KMS-11 (cell line): ENCODE measurements around the gene LSM14B.

ENCODE experiments used
- H2AFZ ChIP-seq: fragments of 200-600 bp; sonication (generic); 2 replicates; pipeline ENCODE4 v1.6.1; 2016; ENCODE audit warnings: antibody characterized with exemption, mixed run types, low read depth
- H3K27ac ChIP-seq: fragments of 200-600 bp; sonication (generic); 2 replicates; pipeline ENCODE4 v1.6.1; 2016; ENCODE audit warnings: mild to moderate bottlenecking, mixed run types
- H3K27me3 ChIP-seq: fragments of 200-600 bp; sonication (generic); 2 replicates; pipeline ENCODE4 v1.6.1; 2017; ENCODE audit warnings: mild to moderate bottlenecking, low read depth, mixed run types, moderate library complexity; ENCODE audit not compliant: insufficient read depth
- H3K36me3 ChIP-seq: fragments of 200-600 bp; sonication (generic); 2 replicates; pipeline ENCODE4 v1.6.1; 2017; ENCODE audit warnings: mild to moderate bottlenecking, mixed run types; ENCODE audit not compliant: insufficient read depth
- H3K4me1 ChIP-seq: fragments of 200-600 bp; sonication (generic); 2 replicates; pipeline ENCODE4 v1.6.1; 2016; ENCODE audit warnings: mild to moderate bottlenecking, low read depth, mixed run types; ENCODE audit not compliant: poor library complexity, severe bottlenecking
- H3K4me2 ChIP-seq: fragments of 200-600 bp; sonication (generic); 2 replicates; pipeline ENCODE4 v1.7.0; 2016; ENCODE audit warnings: mild to moderate bottlenecking, mixed run types
- H3K4me3 ChIP-seq: fragments of 200-600 bp; sonication (generic); IDR thresholded peaks from 2 replicates; pipeline ENCODE4 v1.6.1; 2017; ENCODE audit warnings: low read depth, low read length, mixed read lengths; ENCODE audit not compliant: insufficient read depth
- H3K79me2 ChIP-seq: fragments of 200-600 bp; sonication (generic); 2 replicates; pipeline ENCODE4 v1.6.1; 2016; ENCODE audit warnings: low read depth, mixed run types; ENCODE audit not compliant: insufficient read depth
- H3K9ac ChIP-seq: fragments of 200-600 bp; sonication (generic); 2 replicates; pipeline ENCODE4 v1.6.1; 2016; ENCODE audit warnings: mild to moderate bottlenecking, mixed run types
- H4K20me1 ChIP-seq: fragments of 200-600 bp; sonication (generic); 2 replicates; pipeline ENCODE4 v1.6.1; 2016; ENCODE audit warnings: mild to moderate bottlenecking, mixed run types; ENCODE audit not compliant: insufficient read depth
- TF ChIP-seq, protein P1 (sequence below): fragments of 200-600 bp; sonication (generic); conservative IDR thresholded peaks from 2 replicates; pipeline ENCODE4 v1.6.1; 2017; ENCODE audit warnings: low read depth, mild to moderate bottlenecking, antibody characterized with exemption, low read length, moderate library complexity, mixed read lengths

LSM14B gene

DNA sequence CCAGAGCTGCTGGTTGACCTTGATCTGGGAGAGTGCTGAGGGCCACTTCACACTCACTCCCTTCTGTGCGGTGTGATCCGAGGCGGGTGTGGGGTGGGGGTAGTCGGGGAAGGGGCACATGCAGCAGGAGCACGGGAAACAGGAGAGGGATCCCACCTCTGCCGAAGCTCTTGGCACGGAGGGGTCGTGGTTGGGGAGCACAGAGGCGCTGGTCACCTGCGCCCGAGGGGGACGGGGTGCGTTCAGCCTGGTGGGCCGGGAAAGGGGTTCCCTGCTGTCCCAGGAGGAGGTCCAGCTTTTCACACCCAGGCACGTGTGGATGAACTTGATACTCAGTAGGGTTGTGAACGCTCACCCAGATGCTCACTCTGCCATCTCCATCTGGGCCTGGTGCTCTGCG lies 38.6 kb downstream of the LSM14B start:
- Histone ChIP-seq H3K9ac (no peak overlapping the region), H3K4me3 (no peak overlapping the region), H3K27me3 (no peaks in the 10 kb centered on the region), H3K4me2 (no peak overlapping the region), H3K27ac (no peak overlapping the region), H3K4me1 (no peaks in the 10 kb centered on the region), H3K79me2 (no peaks in the 10 kb centered on the region; the same call in 1 of the 2 replicates), H2AFZ (no peak overlapping the region), H3K36me3 (no peaks in the 10 kb centered on the region), H4K20me1 (no peaks in the 10 kb centered on the region)
- TF ChIP-seq, protein P1, sequence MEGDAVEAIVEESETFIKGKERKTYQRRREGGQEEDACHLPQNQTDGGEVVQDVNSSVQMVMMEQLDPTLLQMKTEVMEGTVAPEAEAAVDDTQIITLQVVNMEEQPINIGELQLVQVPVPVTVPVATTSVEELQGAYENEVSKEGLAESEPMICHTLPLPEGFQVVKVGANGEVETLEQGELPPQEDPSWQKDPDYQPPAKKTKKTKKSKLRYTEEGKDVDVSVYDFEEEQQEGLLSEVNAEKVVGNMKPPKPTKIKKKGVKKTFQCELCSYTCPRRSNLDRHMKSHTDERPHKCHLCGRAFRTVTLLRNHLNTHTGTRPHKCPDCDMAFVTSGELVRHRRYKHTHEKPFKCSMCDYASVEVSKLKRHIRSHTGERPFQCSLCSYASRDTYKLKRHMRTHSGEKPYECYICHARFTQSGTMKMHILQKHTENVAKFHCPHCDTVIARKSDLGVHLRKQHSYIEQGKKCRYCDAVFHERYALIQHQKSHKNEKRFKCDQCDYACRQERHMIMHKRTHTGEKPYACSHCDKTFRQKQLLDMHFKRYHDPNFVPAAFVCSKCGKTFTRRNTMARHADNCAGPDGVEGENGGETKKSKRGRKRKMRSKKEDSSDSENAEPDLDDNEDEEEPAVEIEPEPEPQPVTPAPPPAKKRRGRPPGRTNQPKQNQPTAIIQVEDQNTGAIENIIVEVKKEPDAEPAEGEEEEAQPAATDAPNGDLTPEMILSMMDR = no peak

DNA sequence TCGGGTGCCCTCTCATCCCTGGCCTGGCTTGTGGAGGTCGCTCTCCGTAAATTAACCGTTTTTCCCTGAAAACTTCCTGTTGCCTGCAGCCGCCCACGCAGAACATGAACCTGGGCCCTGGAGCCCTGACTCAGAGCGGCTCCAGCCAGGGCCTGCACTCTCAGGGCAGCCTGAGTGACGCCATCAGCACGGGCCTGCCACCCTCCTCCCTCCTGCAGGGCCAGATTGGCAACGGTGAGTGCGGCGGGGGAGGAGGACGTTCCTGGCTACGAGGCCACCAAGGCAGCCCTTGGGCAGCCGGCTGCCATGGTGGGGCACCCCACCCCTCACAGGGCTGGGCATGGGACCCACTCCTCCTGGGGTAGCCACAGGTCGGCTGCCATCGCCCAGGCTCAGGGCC lies 39.1 kb downstream of the LSM14B start:
- TF ChIP-seq, protein P1 = no peak
- Histone ChIP-seq H3K27ac (no peak overlapping the region), H3K4me3 (no peak overlapping the region), H3K27me3 (no peaks in the 10 kb centered on the region), H3K9ac (no peak overlapping the region), H3K4me2 (no peak overlapping the region), H3K4me1 (no peaks in the 10 kb centered on the region), H4K20me1 (no peaks in the 10 kb centered on the region), H3K79me2 (no peaks in the 10 kb centered on the region; the same call in 1 of the 2 replicates), H3K36me3 (no peaks in the 10 kb centered on the region), H2AFZ (no peak overlapping the region)

DNA sequence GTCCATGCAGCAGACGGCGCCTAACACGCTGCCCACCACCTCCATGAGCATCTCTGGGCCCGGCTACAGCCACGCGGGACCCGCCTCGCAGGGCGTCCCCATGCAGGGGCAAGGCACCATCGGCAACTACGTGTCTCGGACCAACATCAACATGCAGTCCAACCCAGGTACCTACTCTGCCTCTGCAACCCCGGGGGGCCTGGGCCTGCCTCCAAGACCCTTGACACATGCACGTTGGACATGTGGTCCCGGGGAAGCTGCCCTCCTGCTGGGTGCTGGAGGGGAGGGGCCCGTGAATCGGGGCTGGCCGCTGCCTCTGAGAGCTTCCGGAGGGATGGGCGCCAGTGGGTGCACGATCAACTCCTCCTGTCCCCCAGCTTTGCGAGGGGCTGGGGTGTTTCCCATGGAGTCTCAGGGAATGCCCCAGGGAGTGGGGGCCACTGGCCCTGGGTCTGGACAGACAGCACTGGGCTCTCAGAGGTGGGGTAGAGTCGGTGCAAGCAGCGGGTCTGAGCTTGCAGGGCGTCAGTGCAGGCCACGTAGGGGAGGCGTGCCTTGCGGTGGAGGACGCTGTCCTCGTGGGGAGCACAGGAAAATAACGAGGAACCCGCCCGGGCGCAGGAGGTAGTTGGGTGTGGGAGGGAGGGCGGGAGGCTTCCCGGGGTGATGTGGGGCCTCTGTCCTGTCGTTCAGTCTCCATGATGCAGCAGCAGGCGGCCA lies 40.6 kb downstream of the LSM14B start:
- Histone ChIP-seq H3K27me3 (no peaks in the 10 kb centered on the region), H2AFZ (no peak overlapping the region), H3K4me1 (no peaks in the 10 kb centered on the region), H3K79me2 (no peaks in the 10 kb centered on the region; the same call in 1 of the 2 replicates), H3K36me3 (no peaks in the 10 kb centered on the region), H3K4me2 (no peak overlapping the region), H3K27ac (no peak overlapping the region), H3K9ac (no peak overlapping the region), H3K4me3 (no peak overlapping the region), H4K20me1 (no peaks in the 10 kb centered on the region)
- TF ChIP-seq, protein P1 = no peak

DNA sequence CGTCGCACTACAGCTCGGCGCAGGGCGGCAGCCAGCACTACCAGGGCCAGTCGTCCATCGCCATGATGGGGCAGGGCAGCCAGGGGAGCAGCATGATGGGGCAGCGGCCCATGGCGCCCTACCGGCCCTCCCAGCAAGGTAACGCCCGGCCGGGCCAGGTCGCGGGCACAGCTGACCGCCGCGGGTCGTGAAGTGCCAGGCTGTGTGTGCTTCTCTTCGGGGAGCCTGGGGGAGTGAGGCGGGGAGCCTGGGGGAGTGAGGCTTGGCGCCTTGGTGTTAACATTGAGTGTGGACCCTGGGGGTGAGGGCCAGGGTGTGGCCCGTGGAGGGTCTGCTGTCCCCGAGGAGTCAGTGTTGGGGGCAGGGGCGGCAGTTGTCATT lies 41.2 kb downstream of the LSM14B start:
- H3K36me3 ChIP-seq = no peaks in the 10 kb centered on the region
- H3K4me1 ChIP-seq = no peaks in the 10 kb centered on the region
- H2AFZ ChIP-seq = no peak overlapping the region
- no peak overlapping the region for H3K4me2 ChIP-seq
- H3K27ac ChIP-seq = no peak overlapping the region
- no peaks in the 10 kb centered on the region for H3K79me2 ChIP-seq
- TF ChIP-seq, protein P1 = no peak
- no peak overlapping the region for H3K9ac ChIP-seq
- no peak overlapping the region for H3K4me3 ChIP-seq
- no peaks in the 10 kb centered on the region for H3K27me3 ChIP-seq
- H4K20me1 ChIP-seq = no peaks in the 10 kb centered on the region
